HEK293 (cell line): Measurements from ENCODE around the gene TMC6.

Experiments
- CTCF ChIP-seq: fragments of 450-650 bp; formaldehyde crosslinking; IDR thresholded peaks from 2 replicates; pipeline ENCODE4 v1.5.1; 2016; ENCODE audit warnings: missing biosample characterization, missing genetic modification characterization
- ZNF558 ChIP-seq: fragments of 450-650 bp; formaldehyde crosslinking; IDR thresholded peaks from 2 replicates; pipeline ENCODE4 v1.5.1; 2016; ENCODE audit warnings: missing biosample characterization, missing genetic modification characterization
- ZNF791 ChIP-seq: fragments of 450-650 bp; formaldehyde crosslinking; IDR thresholded peaks from 2 replicates; pipeline ENCODE4 v1.5.1; 2016; ENCODE audit warnings: missing biosample characterization, missing genetic modification characterization

- TF ChIP-seq CTCF, result no peak
- TF ChIP-seq ZNF791 (tag by site-specific recombination), result no peak
- no peak for TF ChIP-seq ZNF558 (tag by site-specific recombination)
These were observed 41.8 kb downstream of the TMC6 start for GRCh38 chr17:78086740-78087139.
